Measurements from ENCODE around the gene TMEM86B.
A peak's percentile ranks its signal among the peaks of the same experiment; 100 is the strongest.
"Not testable (repeated sequence)": the region's sequence is repeated elsewhere in the genome, so short reads cannot be mapped to it uniquely, and the experiment has no call there.

The TMEM86B gene

DNA sequence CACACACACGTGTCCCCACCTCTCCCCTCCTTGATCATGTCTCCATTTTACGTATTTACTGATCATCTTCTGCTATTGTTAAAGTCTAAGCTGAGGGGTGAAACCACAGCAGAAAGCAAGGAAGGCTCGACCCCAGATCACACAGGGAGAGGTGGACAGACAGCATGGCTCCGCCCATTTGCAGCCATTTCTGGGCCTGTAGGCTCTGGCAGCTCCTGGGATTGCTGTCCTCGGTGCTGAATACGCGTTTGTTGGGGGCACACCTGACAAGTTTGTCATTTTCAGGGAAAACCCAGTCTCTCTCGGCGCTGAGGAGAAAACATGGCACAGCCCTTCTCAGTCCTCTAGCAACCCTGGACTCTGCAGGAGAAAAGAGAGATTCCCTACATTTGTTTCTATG, 8.0 kb downstream of the TMEM86B start:
- no peak for DNase-seq (ENCODE audit: low spot score)

DNA sequence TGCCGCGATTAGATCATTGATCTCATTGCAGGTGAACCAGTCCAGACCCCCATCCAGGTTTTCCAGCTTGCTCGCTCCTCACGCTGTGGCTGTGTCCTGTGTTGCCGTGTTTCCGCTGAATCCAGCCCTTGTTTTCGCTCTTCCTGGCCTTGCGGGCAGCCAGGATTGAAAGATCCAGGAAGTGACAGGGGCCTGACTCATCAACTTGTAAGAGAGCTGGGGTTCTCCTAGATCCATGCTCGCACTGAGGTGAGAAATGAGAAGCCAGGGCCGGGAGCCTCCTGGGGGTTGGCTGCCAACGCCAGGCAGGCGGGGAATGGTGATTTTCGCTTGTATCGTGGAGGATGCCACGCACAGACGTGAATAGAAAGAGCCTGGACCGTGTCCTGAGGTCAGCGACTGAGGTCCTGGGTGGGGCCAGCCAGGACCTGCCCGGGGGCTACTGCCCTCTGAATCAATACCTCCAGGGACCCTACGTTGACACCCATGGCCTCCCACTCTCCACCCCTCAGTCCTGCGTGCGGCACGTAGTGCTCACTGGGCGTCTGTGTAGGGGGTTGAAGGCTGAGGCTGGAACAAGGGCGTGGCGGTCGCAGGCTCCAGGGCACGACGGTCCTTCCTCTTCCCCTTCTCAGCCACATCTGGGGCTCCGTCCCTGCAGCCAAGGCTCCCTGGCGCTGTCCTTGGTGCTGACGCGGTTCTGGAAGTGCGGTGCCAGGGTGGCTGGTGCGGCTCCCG, 11.9 kb downstream of the TMEM86B start:
- peak; percentile 100 for DNase-seq (ENCODE audit: low spot score)

DNA sequence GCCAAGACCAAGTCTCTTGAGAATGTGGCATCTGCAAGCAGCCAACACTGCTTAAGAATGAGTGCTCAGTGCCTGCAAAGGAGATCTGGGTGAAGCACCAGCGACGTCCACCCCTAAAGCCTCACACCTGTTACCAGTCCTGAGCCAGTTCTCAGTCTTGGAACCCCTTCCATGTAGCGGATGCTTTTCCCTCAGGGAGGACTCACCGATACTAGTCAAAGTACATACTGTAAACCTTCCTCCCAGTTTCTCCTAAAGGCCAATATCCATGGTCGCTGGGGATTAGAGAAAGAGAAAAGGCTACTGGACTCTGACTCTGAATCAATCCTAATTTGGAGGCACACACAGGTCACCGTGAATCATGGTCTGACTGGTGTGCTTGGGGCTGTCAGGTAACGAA, 15.0 kb downstream of the TMEM86B start:
- no peak for DNase-seq (ENCODE audit: low spot score)

DNA sequence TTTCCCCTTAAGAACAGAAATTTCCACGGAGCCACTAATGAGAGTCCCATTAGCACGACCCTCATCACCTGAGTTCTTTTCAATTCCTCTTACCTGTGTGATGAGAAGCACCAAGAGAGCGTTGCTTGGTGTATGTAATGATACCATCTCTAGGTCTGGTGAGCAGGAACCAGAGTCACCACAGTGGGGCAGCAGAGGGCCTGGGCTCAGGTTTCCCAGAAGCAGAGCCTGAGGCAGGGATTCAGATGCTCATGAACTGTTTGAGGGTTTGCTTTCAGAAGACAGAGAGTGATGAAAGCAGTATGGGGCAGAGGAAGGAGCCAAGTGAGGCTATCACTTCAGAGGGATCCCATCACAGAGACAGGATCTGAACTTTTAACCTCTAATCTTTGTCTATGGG, 16.1 kb downstream of the TMEM86B start:
- DNase-seq (ENCODE audit: low spot score): peak; percentile 86

DNA sequence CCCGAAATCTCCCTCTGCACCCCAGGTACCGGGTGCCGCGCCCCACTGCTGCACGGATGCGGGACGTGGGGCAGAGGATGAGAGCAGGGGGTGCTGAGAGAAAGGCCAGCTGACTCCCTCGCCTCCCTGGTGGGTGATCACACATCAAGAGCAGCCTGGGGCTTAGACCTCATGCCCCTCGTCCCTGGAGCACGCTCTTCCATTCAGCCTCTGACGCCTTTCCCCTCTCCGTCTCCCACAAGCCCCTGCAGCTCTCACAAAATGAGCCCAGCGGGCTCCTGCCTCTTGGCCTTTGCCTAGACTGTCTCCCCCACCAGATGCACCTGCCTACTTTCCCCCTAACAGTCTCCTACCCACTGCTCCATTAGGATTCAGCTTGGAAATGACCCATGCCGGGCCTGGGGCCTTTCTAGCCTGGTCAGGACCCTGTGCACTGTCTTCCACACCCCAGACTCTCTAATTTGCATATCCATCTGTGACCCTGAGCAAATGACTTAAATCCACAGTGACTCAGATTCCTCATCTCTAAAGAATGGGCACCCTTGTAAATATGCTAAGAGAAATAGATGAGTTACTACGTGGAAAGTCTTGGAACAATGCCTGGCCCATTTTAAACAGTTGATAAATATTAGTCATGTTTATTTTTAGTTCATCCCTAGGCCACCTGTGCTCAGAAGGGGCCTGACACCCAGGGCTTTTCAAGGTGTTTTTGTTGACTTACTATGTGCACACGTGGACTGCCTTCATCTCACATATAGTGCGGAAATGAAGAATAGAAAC, 18.7 kb downstream of the TMEM86B start:
- peak; percentile 97 for DNase-seq (ENCODE audit: low spot score)

DNA sequence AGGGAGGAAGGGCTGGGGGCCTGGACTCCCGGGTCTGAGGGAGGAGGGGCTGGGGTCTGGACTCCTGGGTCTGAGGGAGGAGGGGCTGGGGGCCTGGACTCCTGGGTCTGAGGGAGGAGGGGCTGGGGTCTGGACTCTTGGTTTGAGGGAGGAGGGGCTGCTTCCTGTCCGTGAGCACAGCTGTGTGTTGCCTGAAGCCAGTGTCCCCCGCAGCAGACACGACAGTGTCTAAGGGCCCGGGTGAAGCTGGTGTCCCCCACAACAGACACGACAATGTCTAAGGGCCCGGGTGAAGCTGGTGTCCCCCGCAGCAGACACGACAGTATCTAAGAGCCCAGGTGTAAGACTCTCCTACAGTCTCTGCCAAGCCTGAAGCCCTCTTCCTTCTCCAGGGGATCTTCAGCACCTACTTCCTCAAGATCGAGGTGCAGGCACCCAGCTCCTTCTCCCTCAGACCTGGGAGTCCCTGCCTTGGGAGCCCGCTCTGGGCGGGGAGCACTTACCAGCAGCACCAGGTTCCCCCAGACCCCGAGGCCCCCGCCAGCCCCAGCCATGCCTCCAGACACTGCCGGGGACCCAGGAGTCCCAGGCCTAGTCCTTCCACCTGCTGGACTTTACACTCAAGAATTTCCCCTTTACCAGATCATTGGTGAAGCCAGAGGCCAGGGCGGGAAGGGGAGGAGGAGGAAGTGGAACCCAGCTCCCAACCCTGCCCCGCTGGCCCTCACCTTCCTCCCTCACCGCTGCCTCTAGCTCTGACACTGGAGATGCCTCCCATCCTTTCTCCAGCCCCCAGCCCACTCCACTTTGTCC, 19.5 kb downstream of the TMEM86B start, which contains the start of gene PTPRH:
Gene PTPRH (minus strand): TSS at position 622 of the 813 bp plus-strand sequence. CDS start 68 bp downstream, at position 554.
- DNase-seq (ENCODE audit: low spot score): no peak

DNA sequence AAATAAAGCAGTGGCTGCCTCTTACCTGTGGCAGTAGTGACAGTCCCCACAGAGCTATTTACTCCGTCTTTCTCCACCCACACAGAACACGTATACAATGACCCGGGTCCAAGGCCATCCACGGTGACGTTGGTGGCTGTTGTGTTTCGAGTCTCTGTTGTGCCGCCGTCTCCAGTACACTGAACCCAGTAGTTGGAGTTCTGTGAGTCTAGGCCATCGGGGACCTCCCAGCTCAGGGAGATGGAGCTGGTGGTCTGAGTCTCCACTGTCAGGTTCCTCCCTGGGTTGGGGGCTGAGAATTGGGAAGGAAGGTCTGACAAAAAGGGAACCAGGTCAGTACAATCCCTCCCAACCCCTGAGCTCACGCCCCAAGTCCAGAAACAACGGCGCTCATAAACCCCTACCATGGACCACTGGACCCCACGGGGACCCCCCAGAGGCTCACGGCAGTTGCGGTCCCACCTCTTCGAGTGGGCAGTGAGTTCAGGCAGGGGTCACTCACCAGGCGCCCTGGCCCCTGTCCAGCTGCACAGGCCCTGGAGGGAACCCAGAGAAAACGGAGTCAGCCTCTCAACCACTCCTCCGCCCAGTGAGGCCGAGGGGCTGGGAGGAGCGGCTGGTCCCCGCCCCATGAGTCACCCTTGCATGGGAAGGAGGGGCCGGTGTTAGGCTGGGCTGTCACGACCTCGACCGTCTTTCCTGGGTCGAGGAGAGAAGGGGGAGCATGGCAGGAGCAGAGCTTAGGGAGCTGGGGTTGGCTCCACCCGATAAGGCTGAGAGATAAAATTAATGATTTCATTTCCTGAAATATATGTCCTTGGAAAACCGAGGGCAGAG, 21.7 kb downstream of the TMEM86B start:
- peak; percentile 87 for DNase-seq (ENCODE audit: low spot score)

DNA sequence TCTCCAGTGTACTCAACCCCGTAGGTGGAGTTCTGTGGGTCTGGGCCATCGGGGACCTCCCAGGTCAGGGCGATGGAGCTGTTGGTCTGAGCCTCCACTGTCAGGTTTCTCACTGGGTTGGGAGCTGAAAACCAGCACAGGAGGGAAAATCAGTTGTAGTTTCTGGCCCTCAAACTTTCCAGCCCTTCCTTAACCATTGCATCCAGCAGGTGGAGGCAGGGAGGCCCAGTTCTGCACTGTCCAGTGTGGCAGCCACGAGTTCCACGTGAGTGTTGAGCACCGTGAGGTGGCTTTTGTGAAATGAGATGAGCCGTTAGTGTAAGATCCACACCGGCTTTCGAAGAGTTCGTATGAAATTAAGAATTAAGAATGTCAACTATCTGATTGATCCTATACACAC, 26.4 kb downstream of the TMEM86B start:
- DNase-seq (ENCODE audit: low spot score): not testable (repeated sequence)

DNA sequence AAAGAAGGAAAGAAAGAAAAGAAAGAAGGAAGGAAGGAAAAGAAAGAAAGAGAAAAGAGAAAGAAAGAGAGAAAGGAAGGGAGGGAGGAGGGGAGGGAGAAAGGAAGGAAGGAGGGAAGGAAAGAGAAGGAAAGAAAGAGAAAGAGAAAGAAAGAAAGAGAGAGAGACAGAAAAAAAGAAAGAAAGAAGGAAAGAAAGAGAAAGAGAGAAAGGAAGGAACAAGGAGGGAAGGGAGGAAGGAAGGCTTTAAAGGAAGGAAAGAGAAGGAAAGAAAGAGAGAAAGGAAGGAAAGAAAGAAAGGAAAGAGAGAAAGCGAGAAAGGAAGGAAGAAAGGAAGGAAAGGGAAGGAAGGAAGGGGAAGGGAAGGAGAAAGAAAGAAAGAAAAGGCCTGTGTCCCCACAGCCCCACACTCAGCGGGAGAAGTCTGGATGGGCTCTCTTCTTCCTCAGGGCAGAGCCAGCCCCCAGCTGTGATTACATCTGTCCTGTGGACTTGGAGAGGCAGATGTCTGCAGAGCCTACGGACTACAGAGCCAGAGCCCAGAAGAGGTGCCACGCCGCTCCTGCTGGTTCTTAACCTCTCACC, 28.9 kb downstream of the TMEM86B start:
- no peak for DNase-seq (ENCODE audit: low spot score)

DNA sequence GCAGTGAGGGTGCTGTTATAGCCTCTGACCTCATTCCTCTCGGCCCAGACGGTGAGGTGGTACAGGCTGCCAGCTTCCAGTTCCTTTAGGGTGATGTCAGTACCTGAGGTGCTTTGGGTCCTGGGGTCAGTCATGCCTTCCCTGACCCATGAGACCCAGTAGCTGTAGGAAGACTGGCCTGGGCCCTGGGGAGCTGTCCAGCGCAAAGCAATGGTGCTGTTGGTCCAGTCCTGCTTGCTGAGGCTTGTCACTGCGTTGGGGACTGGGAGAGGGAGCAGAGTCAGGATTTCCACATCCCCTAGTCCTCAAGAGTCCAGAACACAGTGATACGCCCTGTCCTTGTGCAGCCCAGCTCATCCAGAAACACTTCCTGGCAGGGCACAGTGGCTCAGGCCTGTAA, 29.9 kb downstream of the TMEM86B start:
- DNase-seq (ENCODE audit: low spot score): no peak

DNA sequence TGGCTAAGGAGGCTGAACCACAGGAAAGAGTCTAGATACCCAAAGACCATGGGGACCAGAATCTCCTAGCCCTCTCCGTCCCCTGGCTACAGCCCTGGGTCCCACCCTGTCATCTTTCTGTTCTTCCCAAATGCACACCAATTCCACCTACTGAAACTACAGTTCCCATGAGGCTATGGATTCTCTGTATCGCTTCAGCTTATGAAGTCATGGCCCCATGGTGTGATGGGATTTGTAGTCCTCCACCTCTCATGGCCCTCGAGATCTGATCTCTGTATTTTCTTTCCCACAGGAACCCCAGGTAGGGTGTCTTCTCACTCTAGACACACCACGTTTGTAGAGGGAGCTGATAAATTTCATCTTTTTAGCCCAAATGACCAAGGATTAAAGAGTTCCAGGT, 31.0 kb downstream of the TMEM86B start:
- peak; percentile 63 for DNase-seq (ENCODE audit: low spot score)

DNA sequence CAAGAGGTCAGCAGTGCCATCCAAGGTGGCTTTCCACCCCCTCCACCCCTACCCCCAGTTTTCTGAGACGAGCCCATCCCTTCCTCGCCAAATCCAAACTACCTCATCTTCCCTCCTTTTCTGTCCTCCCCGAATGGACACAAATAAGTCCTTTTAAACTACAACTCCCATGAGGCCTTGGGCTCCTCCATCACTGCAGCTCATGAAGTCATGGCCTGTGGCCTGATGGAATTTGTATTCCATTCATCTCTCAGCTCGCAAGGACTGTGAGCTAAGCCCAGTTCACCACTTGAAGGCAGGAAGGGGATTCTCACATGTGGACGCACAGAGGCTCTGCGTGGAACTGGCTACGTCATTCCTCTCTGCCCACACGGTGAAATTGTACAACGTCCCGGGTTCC, 31.8 kb downstream of the TMEM86B start:
- DNase-seq (ENCODE audit: low spot score): peak; percentile 54

DNA sequence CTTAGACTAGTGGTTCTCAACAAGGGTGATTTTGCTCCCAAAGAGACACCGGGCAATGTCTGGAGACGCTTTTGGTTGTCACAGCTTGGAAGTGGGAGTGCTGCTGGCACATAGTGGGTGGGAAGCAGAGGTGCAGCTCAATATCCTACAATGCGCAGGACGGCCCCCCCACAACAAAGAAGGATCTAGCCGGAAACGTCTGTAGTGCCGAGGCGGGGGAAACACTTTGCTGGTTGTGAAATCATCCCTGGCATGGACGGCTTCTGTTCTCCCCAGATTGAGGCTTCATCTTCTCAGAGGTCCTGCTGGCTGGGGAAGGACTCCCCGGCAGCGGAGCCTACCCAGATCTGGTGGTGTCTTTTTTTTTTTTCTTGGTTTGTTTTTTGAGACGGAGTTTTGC, 35.1 kb downstream of the TMEM86B start:
- no peak for DNase-seq (ENCODE audit: low spot score)

DNA sequence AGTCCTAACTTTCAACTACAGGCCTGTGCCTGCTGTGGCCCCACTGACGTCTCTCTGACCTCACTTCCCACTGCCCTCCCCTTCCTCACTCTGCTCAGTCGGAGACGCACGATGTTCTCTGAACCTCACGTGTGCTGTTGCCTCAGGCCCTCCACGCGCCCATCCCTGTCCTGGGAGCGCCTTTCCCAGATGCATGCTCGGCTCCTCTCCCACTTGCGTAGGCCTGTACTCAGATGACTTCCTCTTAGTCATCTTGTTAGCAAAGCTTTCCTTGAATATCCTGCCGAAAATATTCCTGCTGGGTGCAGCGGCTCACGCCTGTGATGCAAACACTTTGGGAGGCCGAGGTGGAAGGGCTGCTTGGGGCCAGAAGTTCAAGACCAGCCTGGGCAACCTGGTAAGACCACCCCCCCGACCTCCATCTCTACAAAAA, 39.1 kb downstream of the TMEM86B start:
- DNase-seq (ENCODE audit: low spot score): peak; percentile 96

DNA sequence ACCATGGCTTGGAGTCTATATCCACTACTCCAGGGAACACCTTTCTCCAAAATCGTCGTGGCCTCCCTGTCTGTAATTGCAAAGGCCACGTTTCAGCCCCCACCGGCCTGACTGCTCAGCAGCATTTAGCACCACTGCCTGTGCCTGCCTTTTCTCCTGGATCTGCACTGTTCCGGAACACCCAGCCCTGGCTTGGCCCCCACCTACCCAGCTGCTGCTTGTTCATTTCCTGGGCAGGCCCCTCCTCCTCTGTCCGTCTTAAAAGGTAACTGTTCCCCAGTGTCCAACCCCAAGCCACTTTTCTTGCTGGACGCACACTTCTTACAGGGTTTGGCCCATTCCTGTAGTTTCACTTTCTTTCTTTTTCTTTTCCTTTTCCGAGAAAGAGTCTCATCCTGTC, 39.9 kb downstream of the TMEM86B start:
- DNase-seq (ENCODE audit: low spot score): no peak

DNA sequence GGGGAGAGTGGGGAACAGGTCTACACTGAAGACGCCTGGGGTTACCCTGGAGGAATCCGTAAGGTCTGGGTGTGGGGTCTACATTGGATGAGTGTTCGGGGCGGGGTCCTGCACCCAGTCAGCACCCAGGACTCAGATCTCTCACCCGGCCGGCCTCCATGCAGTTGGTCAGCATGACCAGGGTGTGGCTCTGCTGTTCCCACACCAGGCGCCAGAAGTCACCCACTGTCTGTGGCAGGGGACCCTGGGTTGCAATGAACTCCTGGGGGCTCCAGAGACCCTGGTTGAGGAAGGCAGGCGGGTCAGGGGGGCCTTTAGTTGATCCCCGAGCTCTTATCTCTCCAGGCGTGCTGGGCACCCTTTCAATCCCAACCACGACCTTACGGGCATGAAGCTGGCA, 42.5 kb downstream of the TMEM86B start:
- no peak for DNase-seq (ENCODE audit: low spot score)

DNA sequence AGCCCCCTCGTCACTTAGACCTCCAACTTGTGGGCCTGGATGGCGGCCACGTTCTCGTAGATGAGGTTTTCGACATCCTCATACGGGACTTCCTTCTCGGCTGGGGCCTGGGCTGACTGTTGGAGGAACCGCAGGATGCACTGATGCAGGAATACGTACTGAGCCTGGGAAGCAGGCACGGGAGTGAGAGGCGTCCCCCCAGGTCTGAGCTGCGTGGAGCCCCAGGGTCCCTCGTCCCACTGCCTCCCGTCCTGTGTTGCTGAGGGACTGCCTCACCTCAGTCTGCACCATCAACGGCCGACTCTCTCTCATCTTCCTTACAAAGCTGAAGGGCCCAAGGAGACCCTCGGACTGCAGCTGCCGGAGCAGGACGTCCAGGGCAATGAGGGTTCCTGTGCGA, 46.8 kb downstream of the TMEM86B start:
- DNase-seq (ENCODE audit: low spot score): no peak

DNA sequence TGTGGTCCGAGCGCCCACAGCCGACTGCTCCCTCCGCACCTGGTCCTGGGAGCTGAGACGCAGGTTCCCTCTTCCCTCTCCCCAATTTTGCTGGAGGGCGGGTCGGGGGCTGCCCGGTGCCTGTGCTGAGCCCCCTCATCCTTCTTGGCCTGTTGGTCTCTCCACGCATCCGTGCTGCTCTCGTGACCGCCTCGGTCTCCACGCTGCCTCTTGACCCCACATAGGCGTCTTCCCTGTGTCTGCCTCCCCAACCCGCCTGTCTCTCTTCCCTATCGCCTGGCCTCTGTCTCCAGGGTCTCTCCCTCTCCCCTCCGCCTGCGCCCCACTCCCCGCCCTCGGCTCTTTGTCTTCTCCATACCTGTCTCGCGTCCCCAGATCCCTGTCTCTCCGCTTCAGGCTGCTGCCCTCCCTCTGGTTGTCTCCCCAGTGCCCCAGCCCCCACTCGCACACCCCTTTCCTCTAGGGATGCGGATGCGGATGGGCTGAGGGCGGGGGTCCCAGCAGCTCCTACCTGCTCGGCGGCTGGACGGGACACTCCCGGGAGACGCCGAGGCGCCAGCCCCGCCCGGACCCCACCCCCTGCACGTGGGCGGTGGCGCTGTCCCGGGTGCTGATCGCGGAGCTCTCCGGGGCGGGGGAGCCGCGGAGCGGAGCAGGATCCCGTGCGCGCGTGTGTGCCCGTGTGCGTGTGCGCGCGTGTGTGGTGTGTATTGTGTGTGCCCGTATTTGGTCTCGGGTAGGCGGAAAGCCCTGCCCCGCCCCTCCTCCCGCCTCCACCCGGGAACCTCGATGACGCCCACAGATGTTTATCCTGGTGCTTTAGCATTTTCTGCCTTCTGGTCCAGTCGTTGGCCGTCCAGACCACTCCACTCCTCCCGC, 48.7 kb downstream of the TMEM86B start, which contains the start of gene SYT5:
Gene SYT5 (minus strand): TSS at position 684 of the 879 bp plus-strand sequence. CDS start 1,248 bp downstream, outside the sequence.
- peak; percentile 39 for DNase-seq (ENCODE audit: low spot score)

DNA sequence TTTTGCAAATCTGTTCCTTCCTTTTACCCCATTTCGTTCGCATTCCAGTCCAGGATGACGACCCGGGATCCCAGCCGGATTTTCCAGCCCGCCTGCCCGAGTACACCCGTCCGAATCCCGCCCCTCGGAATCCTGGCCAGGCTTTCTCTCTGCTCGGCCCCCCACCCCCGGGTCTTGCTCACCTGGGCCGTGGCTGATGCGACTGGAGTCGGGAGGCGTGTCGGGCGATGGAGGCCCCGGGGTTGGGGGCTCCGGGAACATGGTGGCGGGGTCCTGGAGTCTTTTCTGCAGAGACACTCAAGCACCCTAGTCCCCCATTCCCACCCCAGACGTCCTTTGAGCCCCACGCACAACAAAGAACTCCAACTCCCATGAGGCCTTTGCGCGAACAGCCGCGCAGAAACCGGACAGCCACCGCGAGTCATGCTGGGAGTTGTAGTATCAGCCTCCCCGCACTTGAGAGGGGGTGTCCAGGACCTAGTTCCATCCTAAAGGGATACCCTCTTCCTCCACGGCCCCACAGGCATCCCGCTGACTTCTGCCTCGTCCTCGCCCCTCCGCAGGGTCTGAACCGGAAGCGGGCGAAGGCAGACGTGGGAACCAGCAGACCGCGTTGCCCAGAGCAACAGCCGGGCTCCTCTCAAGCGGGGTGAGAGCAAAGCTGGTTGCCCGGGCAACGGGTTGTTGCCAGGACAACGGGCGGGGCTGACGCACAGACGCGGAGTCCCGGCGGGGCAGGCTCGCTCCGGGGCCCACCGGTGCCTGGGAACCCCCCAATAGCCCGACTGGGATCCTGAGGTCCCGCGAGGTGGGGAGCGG, 49.6 kb downstream of the TMEM86B start:
- DNase-seq (ENCODE audit: low spot score): no peak
